Body of pancreas (tissue), 4 donors: ENCODE results near the gene SLC23A3. TPM values are rescaled to one million over a fixed set of nuclear protein-coding genes. Genes with fewer than 3 reads are reported as not detected.

Source experiments
- ATAC-seq: fragments of 150-250 bp; one replicate; pipeline ENCODE4 v1.9.1; 2016
- DNase-seq, 4 donors: peaks; one replicate each; pipeline ENCODE4 v3.0.0-alpha.2; 2019
- H3K27ac ChIP-seq, 4 donors: fragments of 200-600 bp; sonication (generic); 1 replicate in 3 of 4; 2 replicates in 1 of 4; pipeline versions ENCODE4 v1.5.1 to v1.6.1; 2016 to 2019; ENCODE audit warnings: mild to moderate bottlenecking in 1 of 4, mixed read lengths in 1 of 4, moderate library complexity in 1 of 4
- H3K27me3 ChIP-seq, 2 donors: fragments of 200-600 bp; sonication (generic); one replicate each; pipeline ENCODE4 v1.6.0; 2016; ENCODE audit warnings: mild to moderate bottlenecking in 1 of 2
- H3K36me3 ChIP-seq, 2 donors: fragments of 200-600 bp; sonication (generic); replicated peaks in 1 of 2; 2 replicates each; pipeline ENCODE4 v1.5.1; 2016; ENCODE audit warnings: low read depth in 2 of 2; ENCODE audit not compliant: insufficient read depth in 1 of 2
- H3K4me1 ChIP-seq: fragments of 200-600 bp; sonication (generic); one replicate; pipeline ENCODE4 v1.6.0; 2016
- H3K4me3 ChIP-seq, 2 donors: fragments of 200-600 bp; sonication (generic); 1 replicate in 1 of 2; 2 replicates in 1 of 2; pipeline ENCODE4 v1.5.1; 2016 to 2019
- H3K9me3 ChIP-seq, 3 donors: fragments of 200-600 bp; sonication (generic); 1 replicate in 2 of 3; 2 replicates in 1 of 3; pipeline ENCODE4 v1.5.1; 2016
- CTCF ChIP-seq, 7 experiments: fragments of 450-650 bp in 4 of 7; fragments of 200-600 bp in 3 of 7; sonication (generic) in 3 of 7; IDR thresholded peaks; one replicate each; pipeline ENCODE4 v1.5.1; 2016 to 2019; ENCODE audit warnings: antibody characterized with exemption in 7 of 7
- POLR2A ChIP-seq, 3 donors: fragments of 450-650 bp; IDR thresholded peaks; one replicate each; pipeline ENCODE4 v1.6.1; 2016; ENCODE audit warnings: antibody characterized with exemption in 3 of 3, mild to moderate bottlenecking in 2 of 3
- WGBS, 2 donors: methylation state at CpG; one replicate each; pipeline ENCODE4 v1.1.5; 2017; 5-methylcytosine and 5-hydroxymethylcytosine counted together
- intact Hi-C: fragments of 100-400 bp; cut with DNase I; formaldehyde crosslinking; loops from one replicate; pipeline ENCODE4 v1.15.1; 2023
- total RNA-seq, 2 donors: library from RNA; depleted of rRNA; stranded (reverse); fragments of >200 nt; gene quantifications; one replicate each; pipeline ENCODE4 v1.1.0, GENCODE V29; 2016

SLC23A3 gene
- total RNA-seq, 2 donors from 2014 or later, result 3.1 to 8.2 TPM

DNA sequence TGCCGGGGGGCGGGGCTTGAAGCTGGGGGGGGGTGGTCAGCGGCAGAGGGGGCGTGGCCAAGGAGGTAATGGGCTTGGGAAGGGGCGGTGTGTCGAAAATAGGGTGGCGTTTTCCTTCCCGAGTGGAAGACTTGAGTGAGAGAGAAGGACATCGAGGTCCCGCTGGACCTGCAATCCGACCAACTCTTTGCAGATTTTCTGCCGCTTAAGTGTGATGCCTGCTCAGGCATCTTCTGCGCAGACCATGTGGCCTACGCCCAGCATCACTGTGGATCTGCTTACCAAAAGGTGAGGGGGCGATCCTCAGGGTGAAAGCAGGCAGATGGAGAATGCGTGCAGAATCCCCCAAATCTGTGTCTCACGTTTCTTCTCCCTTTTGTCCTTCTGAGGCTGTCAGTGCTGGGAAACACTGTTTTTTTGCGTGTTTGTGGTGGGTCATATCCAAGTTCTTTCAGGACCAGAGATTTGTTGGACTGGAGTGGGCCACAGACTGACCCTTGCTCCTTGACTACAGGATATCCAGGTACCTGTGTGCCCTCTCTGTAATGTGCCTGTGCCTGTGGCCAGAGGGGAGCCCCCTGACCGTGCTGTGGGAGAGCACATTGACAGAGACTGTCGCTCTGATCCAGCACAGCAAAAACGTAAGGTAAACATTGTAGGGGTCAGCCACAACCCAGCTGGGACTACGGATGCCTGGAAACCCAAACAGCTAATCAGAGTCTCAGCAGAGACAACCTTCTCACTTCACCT, 37.5 kb upstream of the SLC23A3 start:
- peak overlapping the region; percentile 51 to 53 for H3K4me3 ChIP-seq
- 13 to 19% methylated on average over 20 to 21 of the region's 22 CpGs for WGBS, 2 donors
- TF ChIP-seq POLR2A (IDR thresholded peaks at IDR 0.05), result no peak
- TF ChIP-seq CTCF (IDR thresholded peaks at IDR 0.05), result no peak
- peak overlapping the region; percentile 78 to 98 (median 94) for H3K27ac ChIP-seq
- ATAC-seq (no peak), DNase-seq (peak in 1 of 4 donors; percentile 10)
- H3K27me3 ChIP-seq, result no peaks in the 10 kb centered on the region
- H3K4me1 ChIP-seq, result peaks cover 19% of the 10 kb centered on the region
- no peaks in the 10 kb centered on the region for H3K9me3 ChIP-seq
- H3K36me3 ChIP-seq, result peaks cover 0 to 1% of the 10 kb centered on the region in 2 donors
- intact Hi-C loops, result no loop called here

DNA sequence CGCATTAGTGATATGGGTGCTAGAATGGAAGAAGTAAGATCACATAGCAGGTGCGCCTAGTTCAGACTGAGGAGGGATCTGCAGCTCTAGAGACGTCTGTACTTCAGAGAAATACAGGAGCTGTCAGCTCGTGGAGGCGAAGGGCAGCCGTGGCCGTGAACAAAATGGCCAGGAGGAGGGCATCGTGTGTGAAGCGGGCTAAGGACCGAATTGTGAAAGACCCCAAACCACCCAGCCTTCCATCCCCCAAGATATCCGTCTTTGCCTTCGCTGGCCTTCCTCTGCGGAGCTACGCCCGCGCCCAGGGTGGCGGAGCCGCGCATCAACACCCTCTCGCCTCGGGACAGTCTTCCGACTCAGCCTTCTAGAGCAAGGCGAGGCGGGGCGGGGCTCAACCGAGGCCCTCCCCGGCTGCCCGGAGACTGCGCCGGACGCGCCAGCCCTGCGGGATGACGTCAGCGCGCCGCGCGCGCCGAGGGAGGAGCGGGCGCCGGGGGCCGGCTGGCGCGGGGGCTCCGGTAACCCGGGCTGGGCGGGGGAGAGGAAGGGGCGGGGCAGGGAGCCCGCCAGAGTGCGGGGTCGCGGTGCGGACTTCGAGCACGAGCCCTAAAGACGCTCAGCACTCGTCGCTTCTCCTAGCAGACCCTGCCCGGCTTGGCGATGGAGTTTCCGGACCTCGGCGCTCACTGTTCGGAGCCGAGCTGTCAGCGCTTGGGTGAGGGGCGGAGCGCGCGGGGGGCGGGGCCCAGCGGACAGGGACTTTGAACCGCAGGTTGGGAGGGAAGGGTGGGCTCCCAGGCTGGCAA, 36.7 kb upstream of the SLC23A3 start, which contains the start of gene ZFAND2B:
ZFAND2B (plus strand) TSS at position 455 of the 806 bp plus-strand sequence; CDS start at position 661, 206 bp downstream.
- Histone ChIP-seq H3K36me3 (peaks cover 0 to 1% of the 10 kb centered on the region in 2 donors), H3K27ac (peak within 1 kb of the TSS; percentile 78 to 98 (median 94)), H3K4me3 (peak within 1 kb of the TSS; percentile 51 to 53), H3K27me3 (no peaks in the 10 kb centered on the region), H3K4me1 (peaks cover 19% of the 10 kb centered on the region), H3K9me3 (no peaks in the 10 kb centered on the region)
- 1% methylated on average over 22 to 55 of the region's 76 CpGs for WGBS, 2 donors
- peak; percentile 97 for ATAC-seq
- TF ChIP-seq CTCF (IDR thresholded peaks at IDR 0.05) (peak in 4 of 7 experiments; percentile 28 to 48 (median 39)), POLR2A (IDR thresholded peaks at IDR 0.05) (peak; percentile 94 to 97 (median 96))
- intact Hi-C loops, result no loop called here
- DNase-seq, result peak; percentile 94 to 98 (median 96)

GRCh38 chr2:219205981-219206327, 36.1 kb upstream of the SLC23A3 start:
- DNase-seq (no peak), ATAC-seq (no peak)
- intact Hi-C loops, result no loop called here
- Histone ChIP-seq H3K4me3 (no peak overlapping the region), H3K36me3 (peaks cover 0 to 1% of the 10 kb centered on the region in 2 donors), H3K27ac (peak overlapping the region; percentile 78 to 98 (median 94)), H3K9me3 (no peaks in the 10 kb centered on the region), H3K4me1 (peaks cover 23% of the 10 kb centered on the region), H3K27me3 (no peaks in the 10 kb centered on the region)
- WGBS, 2 donors, result 4 to 5% methylated on average over 7 of the region's 7 CpGs
- TF ChIP-seq POLR2A (IDR thresholded peaks at IDR 0.05) (no peak), CTCF (IDR thresholded peaks at IDR 0.05) (no peak)

- Histone ChIP-seq H3K4me1 (peaks cover 26% of the 10 kb centered on the region), H3K9me3 (no peaks in the 10 kb centered on the region), H3K27me3 (no peaks in the 10 kb centered on the region), H3K36me3 (peaks cover 0 to 1% of the 10 kb centered on the region in 2 donors), H3K4me3 (no peak overlapping the region), H3K27ac (no peak overlapping the region)
- intact Hi-C loops, result no loop called here
- 82 to 83% methylated on average over 5 of the region's 5 CpGs for WGBS, 2 donors
- DNase-seq (no peak), ATAC-seq (no peak)
- TF ChIP-seq POLR2A (IDR thresholded peaks at IDR 0.05) (no peak), CTCF (IDR thresholded peaks at IDR 0.05) (no peak)
These were observed 35.3 kb upstream of the SLC23A3 start for GRCh38 chr2:219205165-219205538.
